ENCODE measurements around the gene GALNS. TPM values are rescaled to one million over a fixed set of nuclear protein-coding genes. Genes with fewer than 3 reads are reported as not detected.

GALNS gene
- total and polyA plus RNA-seq, 2 of the 13 experiments (the other 11 are each of a cell fraction or from before 2014, with no cell fraction given) = 9.2 to 9.8 TPM

- 0 out of 2 replicates have a peak, but pooled peaks have one; percentile 23 for TF ChIP-seq ZC3H4 (CRISPR knock-in tag; IDR thresholded peaks at IDR 0.05; ENCODE audit: borderline replicate concordance)
- no peak for TF ChIP-seq HNF1A (IDR thresholded peaks at IDR 0.05; ENCODE audit: low read depth)
- no peak for TF ChIP-seq HNF1A (CRISPR knock-in tag; IDR thresholded peaks at IDR 0.05; ENCODE audit: borderline replicate concordance)
- TF ChIP-seq ZNF746 (CRISPR knock-in tag; IDR thresholded peaks at IDR 0.05) = no peak
- peak; percentile 7; the same call in 1 of the 2 replicates for TF ChIP-seq ZBTB21 (CRISPR knock-in tag; IDR thresholded peaks at IDR 0.05)
- TF ChIP-seq ZBTB33 (CRISPR knock-in tag; IDR thresholded peaks at IDR 0.05) = peak; percentile 47; the same call in 1 of the 2 replicates
- peak; percentile 52; the same call in 1 of the 2 replicates for TF ChIP-seq ZBTB38 (CRISPR knock-in tag; IDR thresholded peaks at IDR 0.05)
- no peaks in the 10 kb centered on the region for H3K9me3 ChIP-seq (ENCODE audit: low read length)
- peaks cover 29% of the 10 kb centered on the region for H3K4me1 ChIP-seq (ENCODE audit: insufficient read depth, low read length)
- ChIA-PET CTCF (ENCODE audit: low intra/inter-chr PET ratio, low total read pairs) (no interaction called here), POLR2A (no interaction called here)
- H3K36me3 ChIP-seq (replicated peaks in 1 of 2; ENCODE audit: control insufficient read depth in 1 of 2, insufficient read depth in 2 of 2, low read length in 2 of 2) = no peaks in the 10 kb centered on the region
- H3K9ac ChIP-seq (ENCODE audit: insufficient read depth, low read depth, low read length) = no peak overlapping the region
- no peak overlapping the region for H3K4me3 ChIP-seq (replicated peaks in 1 of 3; ENCODE audit: insufficient read depth in 1 of 3, low read depth in 2 of 3, low read length in 3 of 3)
- H3K27ac ChIP-seq (ENCODE audit: extremely low read length, insufficient read depth, low read length) = no peak overlapping the region
- in situ Hi-C loops (cut with HindIII; ENCODE audit: extremely low pct_ligation_motif_present, low pct_unique_long_range_greater_than_20kb) = loop anchor here (5.0 kb wide), 1 partner anchor 349 kb away; no protein-coding TSS in a partner anchor
- intact Hi-C loops (cut with micrococcal nuclease; ENCODE audit: unreplicated experiment) = loop anchor here (5.0 kb wide), 2 partner anchors 39 to 349 kb away; partner anchors contain the start of genes GALNS and TRAPPC2L
- H3K4me2 ChIP-seq (ENCODE audit: low read depth, low read length) = no peak overlapping the region
- H3K27me3 ChIP-seq (ENCODE audit: control insufficient read depth in 1 of 2, insufficient read depth in 2 of 2, low read length in 2 of 2) = peaks cover 0 to 5% of the 10 kb centered on the region in 2 experiments; a peak in 1 of 5 replicates
- no peaks in the 10 kb centered on the region for H4K20me1 ChIP-seq (ENCODE audit: insufficient read depth, low read length)
- ATAC-seq (no peak), DNase-seq (ENCODE audit: low spot score) (no peak), FAIRE-seq (no peak)
- H2AFZ ChIP-seq (ENCODE audit: low read length) = no peak overlapping the region
- 70% methylated on average over 18 of the region's 18 CpGs for WGBS (ENCODE audit: low lambda C conversion rate)
- no peaks in the 10 kb centered on the region for H3K79me2 ChIP-seq (ENCODE audit: insufficient read depth, low read length)
- no TSS peak for BruUV-seq (replicated peaks)
These were observed 38.2 kb downstream of the GALNS start for GRCh38 chr16:88818575-88818874.
